Measurements from ENCODE around the gene AUTS2.

Gene AUTS2

DNA sequence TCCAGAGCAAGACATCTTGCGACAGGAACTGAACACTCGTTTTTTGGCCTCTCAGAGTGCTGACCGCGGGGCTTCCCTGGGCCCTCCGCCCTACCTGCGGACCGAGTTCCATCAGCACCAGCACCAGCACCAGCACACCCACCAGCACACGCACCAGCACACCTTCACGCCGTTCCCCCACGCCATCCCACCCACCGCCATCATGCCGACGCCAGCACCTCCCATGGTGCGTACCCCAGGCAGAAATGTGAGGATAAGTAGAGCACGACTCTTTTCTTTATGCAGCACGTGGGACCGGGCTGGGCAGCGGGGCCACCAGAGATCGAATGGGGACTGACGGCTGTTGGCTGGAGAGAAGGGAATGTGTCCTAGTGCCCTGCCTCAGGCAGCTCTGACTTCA lies 1167.8 kb downstream of the AUTS2 start:
- Histone ChIP-seq H3K4me1 (peaks cover 0 to 9% (median 0%) of the 10 kb centered on the region in 4 donors), H3K36me3 (peaks cover 24 to 65% (median 37%) of the 10 kb centered on the region in 3 donors), H3K9me3 (no peaks in the 10 kb centered on the region), H3K4me3 (no peak overlapping the region), H3K27me3 (no peaks in the 10 kb centered on the region), H3K27ac (no peak overlapping the region)
- TF ChIP-seq, protein P1, sequence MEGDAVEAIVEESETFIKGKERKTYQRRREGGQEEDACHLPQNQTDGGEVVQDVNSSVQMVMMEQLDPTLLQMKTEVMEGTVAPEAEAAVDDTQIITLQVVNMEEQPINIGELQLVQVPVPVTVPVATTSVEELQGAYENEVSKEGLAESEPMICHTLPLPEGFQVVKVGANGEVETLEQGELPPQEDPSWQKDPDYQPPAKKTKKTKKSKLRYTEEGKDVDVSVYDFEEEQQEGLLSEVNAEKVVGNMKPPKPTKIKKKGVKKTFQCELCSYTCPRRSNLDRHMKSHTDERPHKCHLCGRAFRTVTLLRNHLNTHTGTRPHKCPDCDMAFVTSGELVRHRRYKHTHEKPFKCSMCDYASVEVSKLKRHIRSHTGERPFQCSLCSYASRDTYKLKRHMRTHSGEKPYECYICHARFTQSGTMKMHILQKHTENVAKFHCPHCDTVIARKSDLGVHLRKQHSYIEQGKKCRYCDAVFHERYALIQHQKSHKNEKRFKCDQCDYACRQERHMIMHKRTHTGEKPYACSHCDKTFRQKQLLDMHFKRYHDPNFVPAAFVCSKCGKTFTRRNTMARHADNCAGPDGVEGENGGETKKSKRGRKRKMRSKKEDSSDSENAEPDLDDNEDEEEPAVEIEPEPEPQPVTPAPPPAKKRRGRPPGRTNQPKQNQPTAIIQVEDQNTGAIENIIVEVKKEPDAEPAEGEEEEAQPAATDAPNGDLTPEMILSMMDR (IDR thresholded peaks at IDR 0.05), result no peak
- intact Hi-C loops (cut with DNase I; ENCODE audit: low total_unique reads), result no loop called here
- DNase-seq, result no peak

DNA sequence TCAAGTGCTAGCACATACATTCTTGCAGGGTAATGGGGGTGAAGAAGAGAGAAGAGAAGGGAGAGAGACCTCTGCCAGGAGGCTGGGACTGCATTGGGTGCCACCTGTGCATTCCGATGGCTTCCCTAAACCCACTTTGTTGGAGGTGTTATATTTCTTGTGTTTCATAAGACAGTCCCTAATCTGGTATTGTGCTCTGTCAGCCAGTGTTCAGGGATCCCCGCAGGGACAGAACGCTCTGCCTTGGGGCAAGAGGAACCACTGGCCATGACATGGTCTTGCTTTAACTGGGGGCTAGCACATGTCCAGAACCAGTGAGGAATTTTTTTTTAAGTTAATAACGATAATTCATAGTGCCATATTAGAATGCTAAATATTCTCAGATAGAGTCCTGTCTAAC lies 1168.4 kb downstream of the AUTS2 start:
- no peak overlapping the region for H3K27ac ChIP-seq
- H3K9me3 ChIP-seq, result no peaks in the 10 kb centered on the region
- intact Hi-C loops (cut with DNase I; ENCODE audit: low total_unique reads), result no loop called here
- TF ChIP-seq, protein P1 (IDR thresholded peaks at IDR 0.05), result no peak
- no peak overlapping the region for H3K4me3 ChIP-seq
- H3K27me3 ChIP-seq, result no peaks in the 10 kb centered on the region
- peaks cover 24 to 70% (median 42%) of the 10 kb centered on the region in 3 donors for H3K36me3 ChIP-seq
- peaks cover 0 to 9% (median 0%) of the 10 kb centered on the region in 4 donors for H3K4me1 ChIP-seq
- DNase-seq, result no peak

DNA sequence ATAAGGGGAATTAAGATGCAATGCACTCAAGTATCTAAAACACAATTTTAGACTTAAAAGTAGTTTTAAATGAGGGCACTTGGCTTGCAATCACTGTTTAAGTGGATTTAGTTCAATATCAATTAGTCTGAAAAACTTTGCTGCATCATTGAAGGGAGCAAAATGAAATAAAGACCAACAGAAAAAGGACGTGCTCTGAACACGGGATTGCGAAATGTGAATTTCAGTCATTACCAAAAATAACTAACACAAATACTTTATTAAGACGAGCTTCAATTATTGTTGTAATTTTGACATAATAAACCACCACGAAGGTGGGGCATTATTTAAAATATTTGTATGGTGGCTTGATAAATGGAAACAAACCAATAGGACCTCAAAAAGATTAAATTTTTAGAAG lies 1171.9 kb downstream of the AUTS2 start:
- no peak for DNase-seq
- Histone ChIP-seq H3K4me3 (no peak overlapping the region), H3K36me3 (peaks cover 51 to 79% (median 63%) of the 10 kb centered on the region in 3 donors), H3K27me3 (no peaks in the 10 kb centered on the region), H3K9me3 (no peaks in the 10 kb centered on the region), H3K4me1 (no peaks in the 10 kb centered on the region), H3K27ac (no peak overlapping the region)
- intact Hi-C loops (cut with DNase I; ENCODE audit: low total_unique reads), result no loop called here
- TF ChIP-seq, protein P1 (IDR thresholded peaks at IDR 0.05), result no peak

DNA sequence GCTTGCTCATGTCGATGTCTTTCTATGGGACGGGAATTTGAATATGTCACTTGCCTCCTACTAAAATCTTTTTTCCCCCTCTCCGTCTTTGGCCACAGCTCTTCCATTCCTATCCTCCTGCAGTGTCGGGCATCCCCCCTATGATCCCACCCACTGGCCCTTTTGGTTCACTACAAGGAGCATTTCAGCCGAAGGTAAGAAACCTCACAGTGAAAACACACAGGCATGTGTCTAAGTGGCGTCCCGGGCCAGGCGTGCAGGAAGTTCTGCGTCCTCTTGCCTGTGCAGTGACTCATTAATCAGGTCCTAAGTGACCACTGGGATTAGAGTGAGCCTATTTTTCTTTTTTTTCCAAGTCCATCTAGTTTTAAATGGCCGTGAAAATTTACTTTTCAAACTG lies 1173.2 kb downstream of the AUTS2 start:
- Histone ChIP-seq H3K4me1 (no peaks in the 10 kb centered on the region), H3K27ac (no peak overlapping the region), H3K4me3 (no peak overlapping the region), H3K27me3 (no peaks in the 10 kb centered on the region), H3K36me3 (peaks cover 50 to 79% (median 56%) of the 10 kb centered on the region in 3 donors), H3K9me3 (no peaks in the 10 kb centered on the region)
- TF ChIP-seq, protein P1 (IDR thresholded peaks at IDR 0.05), result no peak
- DNase-seq, result no peak
- intact Hi-C loops (cut with DNase I; ENCODE audit: low total_unique reads), result no loop called here

DNA sequence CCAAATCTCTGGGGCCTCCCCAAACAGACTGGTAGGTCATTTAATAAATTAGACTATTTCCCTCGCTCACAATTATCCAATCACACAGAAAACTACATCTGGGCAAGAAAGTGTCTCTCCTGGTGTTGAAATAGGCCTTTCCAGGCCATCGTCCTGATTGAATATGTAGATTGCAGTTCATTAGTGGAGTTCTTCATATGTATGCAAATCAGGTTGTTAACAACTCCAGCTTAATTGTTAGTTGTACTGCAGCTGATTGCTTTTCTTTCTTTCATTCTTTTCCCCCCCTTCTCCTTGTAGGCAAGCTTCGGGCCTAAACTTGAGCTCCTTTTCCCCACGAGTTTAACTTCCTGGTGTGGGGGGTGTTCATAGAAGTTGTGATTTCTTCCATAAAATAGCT lies 1174.6 kb downstream of the AUTS2 start:
- H3K36me3 ChIP-seq, result peaks cover 48 to 78% (median 58%) of the 10 kb centered on the region in 3 donors
- TF ChIP-seq, protein P1 (IDR thresholded peaks at IDR 0.05), result no peak
- H3K27me3 ChIP-seq, result no peaks in the 10 kb centered on the region
- no peak overlapping the region for H3K27ac ChIP-seq
- intact Hi-C loops (cut with DNase I; ENCODE audit: low total_unique reads), result no loop called here
- no peak overlapping the region for H3K4me3 ChIP-seq
- DNase-seq, result no peak
- no peaks in the 10 kb centered on the region for H3K9me3 ChIP-seq
- H3K4me1 ChIP-seq, result no peaks in the 10 kb centered on the region

DNA sequence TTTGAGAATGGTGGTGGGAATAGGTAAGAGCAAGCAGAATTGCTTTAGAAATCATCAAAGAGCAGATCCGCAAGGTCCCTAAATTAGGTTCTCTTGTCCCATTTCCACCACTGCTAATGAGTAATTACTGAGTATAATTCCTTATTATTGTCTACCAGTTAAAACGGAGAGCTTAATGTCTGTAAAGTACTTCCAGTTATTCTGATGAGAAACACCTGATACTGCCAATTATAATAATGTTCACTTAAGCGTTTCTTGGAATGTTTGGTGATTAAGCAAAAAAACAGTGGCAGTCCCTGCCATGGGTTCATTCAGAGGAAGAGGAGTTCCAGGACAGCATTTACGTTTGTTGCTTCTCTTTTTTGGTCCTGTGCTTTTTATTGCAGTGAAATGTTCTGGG lies 1175.1 kb downstream of the AUTS2 start:
- TF ChIP-seq, protein P1 (IDR thresholded peaks at IDR 0.05), result no peak

More for the DNA sequence above, 1175.1 kb downstream of the AUTS2 start:
- Histone ChIP-seq H3K4me1 (no peaks in the 10 kb centered on the region), H3K27ac (no peak overlapping the region), H3K36me3 (peaks cover 48 to 79% (median 57%) of the 10 kb centered on the region in 3 donors), H3K27me3 (no peaks in the 10 kb centered on the region), H3K9me3 (no peaks in the 10 kb centered on the region), H3K4me3 (no peak overlapping the region)
- intact Hi-C loops (cut with DNase I; ENCODE audit: low total_unique reads), result no loop called here
- no peak for DNase-seq
